H1 (cell line): Measurements from ENCODE around the gene RBM43. TPM values are rescaled to one million over a fixed set of nuclear protein-coding genes. Genes with fewer than 3 reads are reported as not detected.

Experiments used
- CTCF ChIA-PET: fragments of 300-600 bp; sonication (Branson Sonifier 250); formaldehyde crosslinking; loops from one replicate; lab custom pipeline; 2021; ENCODE audit not compliant: partially characterized antibody; lab: Charles Lee
- POLR2A ChIA-PET: fragments of 300-600 bp; sonication (Branson Sonifier 250); formaldehyde crosslinking; loops from one replicate; lab custom pipeline; 2021; ENCODE audit warnings: inconsistent platforms; ENCODE audit not compliant: partially characterized antibody; lab: Charles Lee
- DNase-seq, 2 experiments: peaks; one replicate each; pipeline versions ENCODE4 v3.0.0 to v3.0.0-alpha.2; 2010 to 2022; ENCODE audit warnings: low spot score in 2 of 2, low read depth in 1 of 2, mixed read lengths in 1 of 2
- FAIRE-seq: peaks from 2 replicates; lab custom pipeline; 2011; peaks lifted over from hg19 to GRCh38; lab: Jason Lieb, UNC
- H2AFZ ChIP-seq: 2 replicates; pipeline ENCODE4 v1.8.1; 2012; ENCODE audit warnings: low read length, inconsistent platforms
- H2AK5ac ChIP-seq: 2 replicates; pipeline ENCODE4 v1.6.1; 2013; ENCODE audit warnings: low read depth, low read length
- H2BK120ac ChIP-seq: replicated peaks from 2 replicates; pipeline ENCODE3; 2013; ENCODE audit warnings: low read depth, low read length, inconsistent platforms
- H2BK12ac ChIP-seq: 2 replicates; pipeline ENCODE4 v1.6.1; 2013; ENCODE audit warnings: low read depth, low read length
- H2BK15ac ChIP-seq: 2 replicates; pipeline ENCODE4 v1.6.1; 2013; ENCODE audit warnings: low read length
- H2BK20ac ChIP-seq: 2 replicates; pipeline ENCODE4 v1.6.1; 2013; ENCODE audit warnings: low read length
- H2BK5ac ChIP-seq: 2 replicates; pipeline ENCODE4 v1.6.1; 2013; ENCODE audit warnings: low read depth, low read length
- H3K14ac ChIP-seq: 2 replicates; pipeline ENCODE4 v1.6.1; 2013; ENCODE audit warnings: inconsistent platforms; ENCODE audit not compliant: insufficient read length
- H3K18ac ChIP-seq: 2 replicates; pipeline ENCODE4 v1.6.1; 2013; ENCODE audit warnings: low read length; ENCODE audit errors: extremely low read depth
- H3K23ac ChIP-seq: 2 replicates; pipeline ENCODE4 v1.6.1; 2013; ENCODE audit warnings: inconsistent platforms; ENCODE audit not compliant: insufficient read length
- H3K23me2 ChIP-seq: 2 replicates; pipeline ENCODE4 v1.6.1; 2013; ENCODE audit warnings: low read depth, low read length
- H3K27ac ChIP-seq: 2 replicates; pipeline ENCODE4 v1.6.1; 2011; ENCODE audit warnings: low read depth, low read length, inconsistent platforms
- H3K27me3 ChIP-seq, 4 experiments: replicated peaks in 1 of 4; 1 replicate in 1 of 4; 2 replicates in 3 of 4; pipeline versions ENCODE4 v1.6.1 to v1.8.1; 2011 to 2013; ENCODE audit warnings: low read length in 3 of 4, mild to moderate bottlenecking in 3 of 4, inconsistent platforms in 2 of 4, mixed read lengths in 2 of 4, moderate library complexity in 1 of 4; ENCODE audit not compliant: control insufficient read depth in 3 of 4, insufficient read depth in 3 of 4; ENCODE audit errors: extremely low read depth in 1 of 4
- H3K36me3 ChIP-seq, 4 experiments: 2 replicates each; pipeline versions ENCODE4 v1.6.1 to v1.8.1; 2011 to 2013; ENCODE audit warnings: mild to moderate bottlenecking in 4 of 4, low read length in 3 of 4, moderate library complexity in 2 of 4, control low read depth in 1 of 4, inconsistent platforms in 1 of 4; ENCODE audit not compliant: insufficient read depth in 4 of 4, control insufficient read depth in 2 of 4
- H3K4ac ChIP-seq: replicated peaks from 2 replicates; pipeline ENCODE3; 2013; ENCODE audit warnings: low read length, low read depth, mixed read lengths, inconsistent platforms; ENCODE audit not compliant: insufficient read length
- H3K4me1 ChIP-seq, 4 experiments: replicated peaks in 1 of 4; 1 replicate in 1 of 4; 2 replicates in 3 of 4; pipeline versions ENCODE4 v1.6.1 to v1.8.1; 2011 to 2013; ENCODE audit warnings: low read length in 3 of 4, inconsistent platforms in 2 of 4, mixed read lengths in 1 of 4; ENCODE audit not compliant: insufficient read depth in 4 of 4, control insufficient read depth in 3 of 4
- H3K4me2 ChIP-seq, 2 experiments: 2 replicates each; pipeline versions ENCODE4 v1.6.1 to v1.8.1; 2011 to 2013; ENCODE audit warnings: low read depth in 2 of 2, low read length in 2 of 2, control low read depth in 1 of 2, inconsistent platforms in 1 of 2, mild to moderate bottlenecking in 1 of 2; ENCODE audit not compliant: insufficient read depth in 1 of 2
- H3K4me3 ChIP-seq, 4 experiments: fragments of 200-600, 300-600 bp in 1 of 4; sonication (generic), shearing (Covaris generic), sonication (Bioruptor Twin) in 1 of 4; 2 replicates each; pipeline versions ENCODE4 v1.5.1 to v1.8.1; 2011 to 2016; ENCODE audit warnings: low read length in 4 of 4, low read depth in 3 of 4, control low read depth in 2 of 4, inconsistent platforms in 2 of 4, mild to moderate bottlenecking in 2 of 4, mixed read lengths in 1 of 4, moderate library complexity in 1 of 4; ENCODE audit not compliant: insufficient read depth in 2 of 4; ENCODE audit errors: extremely low read depth in 1 of 4
- H3K56ac ChIP-seq: replicated peaks from 2 replicates; pipeline ENCODE3; 2013; ENCODE audit warnings: low read depth, mild to moderate bottlenecking, mixed read lengths, low read length, inconsistent platforms; ENCODE audit not compliant: insufficient read length
- H3K79me1 ChIP-seq: 2 replicates; pipeline ENCODE4 v1.6.1; 2013; ENCODE audit warnings: low read depth, low read length, control low read depth
- H3K79me2 ChIP-seq, 2 experiments: 2 replicates each; pipeline versions ENCODE4 v1.6.1 to v1.8.1; 2012 to 2013; ENCODE audit warnings: low read length in 2 of 2, mild to moderate bottlenecking in 2 of 2, inconsistent platforms in 1 of 2; ENCODE audit not compliant: insufficient read depth in 2 of 2, control insufficient read depth in 1 of 2
- H3K9ac ChIP-seq, 4 experiments: replicated peaks in 1 of 4; 1 replicate in 1 of 4; 2 replicates in 3 of 4; pipeline versions ENCODE4 v1.6.1 to v1.8.1; 2011 to 2013; ENCODE audit warnings: low read depth in 3 of 4, low read length in 3 of 4, control low read depth in 2 of 4, mild to moderate bottlenecking in 2 of 4, moderate library complexity in 2 of 4, inconsistent platforms in 1 of 4; ENCODE audit errors: extremely low read depth in 1 of 4
- H3K9me3 ChIP-seq, 2 experiments: 2 replicates each; pipeline versions ENCODE4 v1.6.1 to v1.8.1; 2012 to 2013; ENCODE audit warnings: mild to moderate bottlenecking in 2 of 2, moderate library complexity in 2 of 2, control low read depth in 1 of 2, inconsistent platforms in 1 of 2, low read depth in 1 of 2, low read length in 1 of 2, mixed read lengths in 1 of 2; ENCODE audit not compliant: insufficient read depth in 2 of 2
- H4K20me1 ChIP-seq, 2 experiments: replicated peaks in 1 of 2; 2 replicates each; pipeline versions ENCODE3 to v1.8.1; 2011 to 2013; ENCODE audit warnings: inconsistent platforms in 2 of 2, low read length in 2 of 2, mild to moderate bottlenecking in 1 of 2; ENCODE audit not compliant: insufficient read depth in 2 of 2, control insufficient read depth in 1 of 2
- H4K5ac ChIP-seq: 2 replicates; pipeline ENCODE4 v1.6.1; 2013; ENCODE audit warnings: low read length, low read depth, mixed read lengths, inconsistent platforms; ENCODE audit not compliant: insufficient read length
- H4K8ac ChIP-seq: 2 replicates; pipeline ENCODE4 v1.8.0; 2013; ENCODE audit warnings: mild to moderate bottlenecking, moderate library complexity, low read length, inconsistent platforms; ENCODE audit not compliant: insufficient read depth; ENCODE audit errors: extremely low read depth
- H4K91ac ChIP-seq: replicated peaks from 2 replicates; pipeline ENCODE3; 2013; ENCODE audit warnings: low read length, mixed read lengths, inconsistent platforms; ENCODE audit not compliant: insufficient read length
- BACH1 ChIP-seq: IDR thresholded peaks from 2 replicates; pipeline ENCODE4 v1.6.1; 2012; ENCODE audit warnings: low read length, improper control_type of control experiment
- CTCF ChIP-seq, 3 experiments: IDR thresholded peaks; 1 replicate in 2 of 3; 2 replicates in 1 of 3; pipeline versions ENCODE4 v1.5.1 to v1.6.1; 2011; ENCODE audit warnings: low read length in 3 of 3, mild to moderate bottlenecking in 3 of 3, inconsistent platforms in 2 of 3, low read depth in 1 of 3, moderate library complexity in 1 of 3; ENCODE audit not compliant: insufficient read depth in 1 of 3; ENCODE audit errors: control extremely low read depth in 1 of 3
- EP300 ChIP-seq, 2 experiments: IDR thresholded peaks; 1 replicate in 1 of 2; 2 replicates in 1 of 2; pipeline ENCODE4 v1.6.1; 2011 to 2012; ENCODE audit warnings: low read depth in 2 of 2, low read length in 2 of 2, mild to moderate bottlenecking in 2 of 2, borderline replicate concordance in 1 of 2, inconsistent platforms in 1 of 2, moderate library complexity in 1 of 2
- EZH2 ChIP-seq: fragments of 200-600 bp; sonication (generic); IDR thresholded peaks from 2 replicates; pipeline ENCODE4 v1.7.1; 2012; ENCODE audit warnings: low read depth, mild to moderate bottlenecking, moderate library complexity, low read length, inconsistent platforms; ENCODE audit not compliant: severe bottlenecking
- FOSL1 ChIP-seq: IDR thresholded peaks from 2 replicates; pipeline ENCODE4 v1.6.1; 2011; ENCODE audit warnings: mild to moderate bottlenecking, low read depth, low read length, moderate library complexity; ENCODE audit not compliant: insufficient read depth
- NANOG ChIP-seq: IDR thresholded peaks from 2 replicates; pipeline ENCODE4 v1.6.1; 2011; ENCODE audit warnings: low read length, low read depth, mild to moderate bottlenecking, inconsistent platforms; ENCODE audit not compliant: insufficient read depth, poor library complexity, severe bottlenecking
- PHF8 ChIP-seq: fragments of 200-600 bp; sonication (generic); conservative IDR thresholded peaks from 2 replicates; pipeline ENCODE4 v1.7.1; 2012; ENCODE audit warnings: low read depth, mild to moderate bottlenecking, inconsistent platforms, low read length, moderate library complexity
- POLR2AphosphoS5 ChIP-seq: IDR thresholded peaks from 2 replicates; pipeline ENCODE4 v1.6.1; 2011; ENCODE audit warnings: low read depth, low read length
- SIX5 ChIP-seq: IDR thresholded peaks from 2 replicates; pipeline ENCODE4 v1.6.1; 2011; ENCODE audit warnings: mild to moderate bottlenecking, low read depth, low read length
- TAF7 ChIP-seq: optimal IDR thresholded peaks from 2 replicates; pipeline ENCODE3; 2011; ENCODE audit warnings: low read depth, mild to moderate bottlenecking, inconsistent platforms, low read length, moderate library complexity, borderline replicate concordance
- WGBS, 2 experiments: shearing (Covaris generic) in 1 of 2; methylation state at CpG; one replicate each; pipeline versions ENCODE4 v1.1.6 to v1.1.7; 2013 to 2015; ENCODE audit warnings: low lambda C conversion rate in 2 of 2, mixed read lengths in 2 of 2, inconsistent platforms in 1 of 2, low coverage in 1 of 2, missing lambda C conversion rate in 1 of 2; ENCODE audit not compliant: insufficient replicate concordance in 2 of 2, insufficient coverage in 1 of 2, insufficient read length in 1 of 2; ENCODE audit errors: extremely low coverage in 1 of 2, missing lambda C conversion rate in 1 of 2; 5-methylcytosine and 5-hydroxymethylcytosine counted together
- polyA plus RNA-seq, 7 experiments: library from polyadenylated mRNA; depleted of rRNA in 3 of 7; stranded (reverse) in 5 of 7; unstranded in 2 of 7; fragments of >200 nt in 5 of 7; fragments of 200-250 nt in 2 of 7; gene quantifications; 1 replicate in 5 of 7; 2 replicates in 1 of 7; 4 replicates in 1 of 7; pipeline versions ENCODE4 v1.2.1 to v1.2.3, GENCODE V29; 2011 to 2013; ENCODE audit warnings: missing spikeins in 2 of 7, mixed read lengths in 2 of 7
- total RNA-seq: library from RNA; stranded (reverse); fragmentation: NEBNext Ultra II Directional; extraction: Animal tissue kit (Norgen Biotek cat#: 25700); gene quantifications from 2 replicates; pipeline ENCODE4 v1.2.1, GENCODE V29; 2021
- TF ChIP-seq, protein P1 (sequence below): IDR thresholded peaks from 2 replicates; pipeline ENCODE4 v1.6.1; 2012; ENCODE audit warnings: inconsistent platforms

RBM43 gene
- total and polyA plus RNA-seq, 2 of the 8 experiments (the other 6 are each of a cell fraction or from before 2014, with no cell fraction given) = 1.7 to 2.0 TPM

DNA sequence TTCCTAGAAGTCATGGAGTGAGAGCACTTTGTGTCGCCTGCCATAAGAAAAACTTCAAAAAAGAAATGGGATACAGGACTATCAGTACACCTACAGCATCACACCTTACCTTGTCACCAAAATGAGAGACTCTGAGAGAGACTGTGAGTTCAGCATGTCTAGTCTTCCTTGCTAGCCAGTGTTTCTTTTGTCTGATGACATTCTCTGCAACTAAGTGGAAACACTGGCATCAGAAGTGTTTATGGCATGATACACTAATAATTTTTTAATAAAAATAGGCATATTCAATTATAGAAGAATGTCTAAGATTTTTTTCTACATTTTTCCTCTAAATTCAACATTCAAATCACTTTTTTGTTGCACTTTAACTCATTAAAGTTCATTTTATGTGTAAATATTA, 9.0 kb downstream of the RBM43 start:
- Histone ChIP-seq H3K23me2 (no peaks in the 10 kb centered on the region), H2BK15ac (no peak overlapping the region), H3K23ac (no peak overlapping the region), H3K79me2 (no peaks in the 10 kb centered on the region), H3K4me1 (no peaks in the 10 kb centered on the region), H4K8ac (no peak overlapping the region), H2AFZ (no peak overlapping the region), H2BK20ac (no peak overlapping the region), H3K9me3 (peaks cover 2 to 5% of the 10 kb centered on the region in 2 experiments; a peak in 2 of 4 replicates), H3K4me3 (no peak overlapping the region), H3K4me2 (no peak overlapping the region), H4K5ac (no peak overlapping the region), H2BK120ac (no peak overlapping the region), H3K79me1 (no peaks in the 10 kb centered on the region), H3K14ac (no peak overlapping the region), H4K20me1 (no peaks in the 10 kb centered on the region), H3K27ac (no peak overlapping the region), H2BK12ac (no peak overlapping the region), H3K18ac (no peak overlapping the region), H3K9ac (no peak overlapping the region), H3K27me3 (no peaks in the 10 kb centered on the region), H3K36me3 (peaks cover 0 to 8% (median 1%) of the 10 kb centered on the region in 4 experiments; a peak in 4 of 8 replicates), H2AK5ac (no peak overlapping the region), H2BK5ac (no peak overlapping the region), H3K56ac (no peak overlapping the region), H4K91ac (no peak overlapping the region), H3K4ac (no peak overlapping the region)
- ChIA-PET POLR2A (no interaction called here), CTCF (interaction anchor here (1.2 kb wide), 1 partner anchor 13 kb away, joined by 3 read pairs; no protein-coding TSS in a partner anchor)
- DNase-seq (no peak), FAIRE-seq (no peak)
- TF ChIP-seq SIX5 (no peak), TAF7 (no peak), CTCF (IDR thresholded peaks at IDR 0.05; ENCODE audit: control extremely low read depth in 1 of 3, insufficient read depth in 1 of 3, low read depth in 1 of 3, low read length in 3 of 3) (no peak), NANOG (no peak), EZH2 (no peak), EP300 (IDR thresholded peaks at IDR 0.05; ENCODE audit: borderline replicate concordance in 1 of 2, low read depth in 2 of 2, low read length in 2 of 2) (no peak), POLR2AphosphoS5 (no peak), BACH1 (no peak), PHF8 (no peak), FOSL1 (no peak)
- TF ChIP-seq, protein P1, sequence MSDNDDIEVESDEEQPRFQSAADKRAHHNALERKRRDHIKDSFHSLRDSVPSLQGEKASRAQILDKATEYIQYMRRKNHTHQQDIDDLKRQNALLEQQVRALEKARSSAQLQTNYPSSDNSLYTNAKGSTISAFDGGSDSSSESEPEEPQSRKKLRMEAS = no peak
- 81% methylated on average over 1 of the region's 1 CpG; no CpG with 5 or more reads in 1 of the 2 experiments for WGBS, 2 experiments
